ENCODE measurements around the gene CYP4V2.
"Not testable (repeated sequence)": the region's sequence is repeated elsewhere in the genome, so short reads cannot be mapped to it uniquely, and the experiment has no call there.

CYP4V2 gene

GRCh38 chr4:186236126-186236525 lies 44.8 kb downstream of the CYP4V2 start:
- no peak for DNase-seq

GRCh38 chr4:186240452-186240847 lies 49.1 kb downstream of the CYP4V2 start:
- DNase-seq = no peak

GRCh38 chr4:186240848-186241491 lies 49.6 kb downstream of the CYP4V2 start:
- DNase-seq = no peak

- DNase-seq = no peak
Measured at GRCh38 chr4:186241616-186242015, 50.2 kb downstream of the CYP4V2 start.

- not testable (repeated sequence) for DNase-seq
Measured at GRCh38 chr4:186242031-186242430, 50.7 kb downstream of the CYP4V2 start.

GRCh38 chr4:186243331-186243730 lies 52.0 kb downstream of the CYP4V2 start:
- DNase-seq = no peak

GRCh38 chr4:186244835-186245234 lies 53.5 kb downstream of the CYP4V2 start:
- no peak for DNase-seq

GRCh38 chr4:186247062-186247752 lies 55.8 kb downstream of the CYP4V2 start:
- DNase-seq = not testable (repeated sequence)

GRCh38 chr4:186248643-186249042 lies 57.3 kb downstream of the CYP4V2 start:
- DNase-seq = no peak

GRCh38 chr4:186249785-186250754 lies 58.7 kb downstream of the CYP4V2 start:
- DNase-seq = no peak

- DNase-seq = no peak
Measured at GRCh38 chr4:186250760-186251159, 59.4 kb downstream of the CYP4V2 start.

- no peak for DNase-seq
Measured at GRCh38 chr4:186255122-186255521, 63.8 kb downstream of the CYP4V2 start.

GRCh38 chr4:186258216-186258811 lies 66.9 kb downstream of the CYP4V2 start:
- DNase-seq = no peak

GRCh38 chr4:186260117-186260503 lies 68.7 kb downstream of the CYP4V2 start:
- DNase-seq = no peak
